GM08714 (cell line): ENCODE results near the gene URM1.

Experiments
- H3K4me3 ChIP-seq: fragments of 200-500 bp; sonication (Bioruptor generic); 2 replicates; pipeline ENCODE4 v1.5.1; 2014; ENCODE audit warnings: mild to moderate bottlenecking, low read length, inconsistent platforms
- ZNF274 ChIP-seq: IDR thresholded peaks from 2 replicates; pipeline ENCODE4 v1.6.1; 2012; ENCODE audit warnings: mild to moderate bottlenecking, low read depth, low read length

Gene URM1

DNA sequence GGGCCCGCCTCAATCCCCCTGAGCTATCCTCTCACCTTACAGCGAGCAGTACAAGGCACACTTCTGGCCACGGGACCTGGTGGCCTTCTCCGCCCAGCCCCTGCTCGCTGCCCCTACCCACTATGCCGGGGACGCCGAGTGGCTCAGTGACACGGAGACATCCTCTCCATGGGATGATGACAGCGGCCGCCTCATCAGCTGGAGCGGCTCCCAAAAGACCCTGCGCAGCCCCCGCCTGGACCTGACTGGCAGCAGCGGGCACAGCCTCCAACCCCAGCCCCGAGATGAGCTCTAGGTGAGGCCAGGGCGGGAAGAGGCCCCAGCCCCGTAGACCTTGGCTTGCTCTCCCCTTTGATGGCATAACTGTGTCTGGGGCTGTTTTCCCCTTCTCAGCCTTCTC is 64.4 kb downstream of the URM1 start:
- no peak for TF ChIP-seq ZNF274
- no peak overlapping the region for H3K4me3 ChIP-seq

DNA sequence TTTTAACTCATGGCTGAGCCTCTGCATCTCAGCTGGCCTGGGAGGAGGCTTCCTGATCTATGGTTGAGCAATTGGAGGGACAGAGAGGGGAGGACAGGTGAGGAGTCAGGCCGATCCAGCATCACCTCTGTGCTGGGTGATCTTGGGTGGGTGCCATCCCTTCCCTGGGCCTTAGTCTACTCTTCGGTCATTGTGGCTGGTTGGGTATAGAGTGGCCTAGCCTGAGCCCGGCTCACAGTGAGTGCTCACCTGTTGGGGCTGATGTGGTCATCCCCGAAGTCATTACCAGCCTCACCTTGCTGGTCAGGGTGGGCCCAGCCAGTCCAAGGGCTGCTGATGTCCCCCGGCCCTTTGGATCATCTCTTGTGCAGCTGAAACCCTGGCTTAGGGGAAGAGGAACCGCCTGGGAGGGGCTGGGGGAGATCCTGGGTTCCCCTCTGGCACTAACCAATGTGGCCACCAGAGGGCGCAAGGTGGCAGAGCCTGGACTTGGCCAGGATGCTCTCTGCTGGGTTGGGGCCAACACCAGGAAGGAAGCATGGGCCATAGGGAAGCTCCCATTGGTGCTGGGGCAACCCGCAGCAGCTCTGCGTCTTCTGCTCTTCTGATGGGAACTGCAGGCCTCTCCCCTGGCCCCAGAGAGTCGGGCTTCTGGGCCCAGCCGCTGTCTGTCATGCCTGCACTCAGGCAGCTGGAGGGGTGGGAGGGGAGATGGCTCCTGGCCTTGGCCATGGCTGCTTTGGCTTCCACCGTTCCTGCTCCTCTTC is 67.4 kb downstream of the URM1 start:
- H3K4me3 ChIP-seq, result no peak overlapping the region

DNA sequence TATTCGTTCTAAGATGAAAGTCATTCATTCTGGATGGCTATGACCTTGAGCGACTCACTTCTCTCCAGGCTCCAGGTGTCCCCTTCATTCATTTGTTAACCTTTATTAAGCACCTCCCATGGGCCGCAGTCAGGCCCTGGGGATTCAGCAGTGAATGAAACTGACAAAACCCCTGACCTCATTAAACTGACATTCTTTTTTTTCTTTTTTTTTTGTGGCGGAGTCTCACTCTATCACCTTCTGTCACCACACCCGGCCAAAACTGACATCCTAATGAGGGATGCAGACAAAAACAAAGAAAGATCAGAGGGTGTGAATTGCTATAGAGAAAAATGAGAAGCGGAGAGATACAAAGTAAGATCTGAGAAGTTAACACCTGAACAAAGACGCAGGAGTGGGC is 68.1 kb downstream of the URM1 start:
- H3K4me3 ChIP-seq, result no peak overlapping the region
- no peak for TF ChIP-seq ZNF274

More for the DNA sequence above, 67.4 kb downstream of the URM1 start:
- no peak for TF ChIP-seq ZNF274
